LNCaP clone FGC (cell line): ENCODE data around the gene COLEC12.

Experiments used
- DNase-seq: peaks from one replicate; pipeline ENCODE4 v3.0.0-alpha.2; 2011; ENCODE audit warnings: low read depth
- H3K4me3 ChIP-seq: 2 replicates; pipeline ENCODE4 v1.5.1; 2011; ENCODE audit warnings: mild to moderate bottlenecking, low read depth, low read length, control low read depth
- TF ChIP-seq, protein P1 (sequence below): IDR thresholded peaks from 2 replicates; pipeline ENCODE4 v1.5.1; 2012; ENCODE audit warnings: mild to moderate bottlenecking; ENCODE audit not compliant: control insufficient read depth, insufficient read depth; ENCODE audit errors: extremely low read depth

Gene COLEC12

DNA sequence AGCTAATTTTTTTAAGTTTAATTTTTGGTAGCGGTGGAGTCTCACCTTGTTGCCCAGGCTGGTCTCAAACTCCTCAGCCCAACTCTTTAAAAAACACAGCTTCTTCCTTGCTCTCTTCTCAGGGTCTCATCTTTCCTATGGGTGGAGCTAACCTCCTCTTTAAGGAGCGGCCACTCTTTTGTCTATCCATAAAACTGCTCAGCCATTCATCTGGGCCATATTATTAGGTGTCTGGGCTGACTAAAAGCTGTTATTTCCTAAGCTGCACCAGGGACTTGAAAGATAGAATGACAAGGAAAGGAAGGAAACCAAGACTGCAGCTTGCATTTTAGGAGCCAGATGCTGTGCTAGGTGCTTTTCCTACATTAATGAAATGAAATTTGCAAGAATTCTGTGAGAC, 196.9 kb downstream of the COLEC12 start:
- TF ChIP-seq, protein P1, sequence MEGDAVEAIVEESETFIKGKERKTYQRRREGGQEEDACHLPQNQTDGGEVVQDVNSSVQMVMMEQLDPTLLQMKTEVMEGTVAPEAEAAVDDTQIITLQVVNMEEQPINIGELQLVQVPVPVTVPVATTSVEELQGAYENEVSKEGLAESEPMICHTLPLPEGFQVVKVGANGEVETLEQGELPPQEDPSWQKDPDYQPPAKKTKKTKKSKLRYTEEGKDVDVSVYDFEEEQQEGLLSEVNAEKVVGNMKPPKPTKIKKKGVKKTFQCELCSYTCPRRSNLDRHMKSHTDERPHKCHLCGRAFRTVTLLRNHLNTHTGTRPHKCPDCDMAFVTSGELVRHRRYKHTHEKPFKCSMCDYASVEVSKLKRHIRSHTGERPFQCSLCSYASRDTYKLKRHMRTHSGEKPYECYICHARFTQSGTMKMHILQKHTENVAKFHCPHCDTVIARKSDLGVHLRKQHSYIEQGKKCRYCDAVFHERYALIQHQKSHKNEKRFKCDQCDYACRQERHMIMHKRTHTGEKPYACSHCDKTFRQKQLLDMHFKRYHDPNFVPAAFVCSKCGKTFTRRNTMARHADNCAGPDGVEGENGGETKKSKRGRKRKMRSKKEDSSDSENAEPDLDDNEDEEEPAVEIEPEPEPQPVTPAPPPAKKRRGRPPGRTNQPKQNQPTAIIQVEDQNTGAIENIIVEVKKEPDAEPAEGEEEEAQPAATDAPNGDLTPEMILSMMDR = no peak
- H3K4me3 ChIP-seq = no peak overlapping the region
- DNase-seq = no peak

- no peak overlapping the region for H3K4me3 ChIP-seq
- TF ChIP-seq, protein P1 = no peak
- DNase-seq = no peak
Measured at GRCh38 chr18:303011-303410, 197.5 kb downstream of the COLEC12 start.

- TF ChIP-seq, protein P1 = no peak
- no peak for DNase-seq
Measured at GRCh38 chr18:302097-302496, 198.4 kb downstream of the COLEC12 start.

DNA sequence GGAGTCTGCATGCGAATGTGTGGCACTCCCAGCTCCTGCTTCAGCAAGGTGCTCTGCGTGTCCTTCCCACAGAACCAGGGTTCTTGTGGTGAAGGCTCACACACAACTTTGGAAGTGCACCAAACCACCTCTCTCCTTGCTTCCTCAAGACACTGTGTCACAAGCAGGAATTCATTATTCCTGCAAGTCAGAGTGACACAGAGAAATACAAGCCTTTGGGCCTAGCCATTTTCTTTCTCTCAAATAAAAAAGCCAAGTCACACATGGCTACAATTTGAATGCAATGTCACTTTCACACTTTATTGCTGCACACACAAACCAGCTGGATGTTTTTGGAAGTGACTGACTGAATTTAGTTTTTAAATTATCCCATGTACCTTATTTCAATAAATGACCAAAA, 202.6 kb downstream of the COLEC12 start:
- TF ChIP-seq, protein P1 = no peak
- no peak overlapping the region for H3K4me3 ChIP-seq
- DNase-seq = no peak

More at GRCh38 chr18:302097-302496, 198.4 kb downstream of the COLEC12 start:
- H3K4me3 ChIP-seq = no peak overlapping the region

DNA sequence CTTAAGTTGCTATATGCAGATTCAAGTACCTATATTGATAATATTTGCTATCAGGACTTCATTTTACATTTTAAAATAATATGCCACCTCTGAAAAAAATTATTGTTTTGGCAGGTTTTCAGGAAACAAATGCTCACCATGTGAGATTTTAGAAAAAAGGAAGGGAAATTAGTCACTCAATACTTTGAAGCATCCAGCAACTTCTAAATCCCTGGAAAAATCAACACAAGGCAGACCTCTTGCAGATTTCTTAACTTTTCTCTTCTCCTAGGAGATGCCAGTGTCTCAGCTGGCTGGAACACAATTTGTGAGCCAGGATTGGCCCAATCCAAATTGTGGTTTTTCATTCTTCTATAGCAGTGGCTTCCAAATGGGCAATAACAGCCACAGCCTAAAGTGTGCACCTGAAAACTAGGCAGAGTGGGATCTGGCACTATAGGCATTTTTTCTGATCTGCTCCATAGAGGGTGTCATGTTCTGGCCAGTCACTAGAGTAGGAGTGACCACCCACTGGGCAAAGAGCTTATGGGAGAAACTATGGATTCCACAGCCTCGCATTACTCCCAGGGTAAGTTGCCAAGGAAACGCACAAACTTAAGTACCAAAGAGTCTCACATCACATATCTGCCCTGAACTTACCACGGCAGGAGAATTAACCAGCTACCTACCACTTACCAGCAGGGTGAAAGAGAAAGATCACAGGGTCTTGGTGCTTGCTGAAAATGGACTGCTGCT, 204.6 kb downstream of the COLEC12 start:
- TF ChIP-seq, protein P1 = no peak
- no peak overlapping the region for H3K4me3 ChIP-seq
- DNase-seq = no peak

DNA sequence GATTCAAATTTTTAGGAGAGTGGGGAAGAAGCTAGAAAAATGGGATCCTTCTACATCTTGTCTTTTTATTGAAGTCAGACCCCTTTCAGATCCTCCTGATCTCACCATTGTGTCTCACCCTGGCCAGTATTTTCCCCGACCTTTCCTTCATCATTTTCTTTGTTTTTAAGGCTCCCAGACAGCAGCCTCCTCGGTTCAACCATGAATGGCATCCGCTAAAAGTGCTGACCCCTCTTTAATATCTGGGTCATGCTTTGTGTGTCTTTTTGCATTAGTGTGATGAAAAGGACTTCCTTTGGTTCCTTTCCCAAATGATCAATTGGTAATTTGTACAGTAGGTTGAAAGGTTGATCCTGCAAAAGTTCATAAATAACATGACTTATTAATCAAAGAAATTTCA, 205.9 kb downstream of the COLEC12 start:
- TF ChIP-seq, protein P1 = no peak
- no peak for DNase-seq
- no peak overlapping the region for H3K4me3 ChIP-seq

- TF ChIP-seq, protein P1 = no peak
- no peak for DNase-seq
- no peak overlapping the region for H3K4me3 ChIP-seq
Measured at GRCh38 chr18:293536-293935, 207.0 kb downstream of the COLEC12 start.
